Fibroblast of lung (primary cell): ENCODE results near the gene CFAP65. TPM values are rescaled to one million over a fixed set of nuclear protein-coding genes. Genes with fewer than 3 reads are reported as not detected.

Experiments
- DNase-seq, 2 donors: peaks; one replicate each; pipeline versions ENCODE4 v3.0.0 to v3.0.0-alpha.2; 2010; ENCODE audit warnings: low read depth in 2 of 2
- H2AFZ ChIP-seq: 2 replicates; pipeline ENCODE4 v1.5.1; 2012; ENCODE audit warnings: low read length, control low read depth, inconsistent platforms
- H3K27ac ChIP-seq: 2 replicates; pipeline ENCODE4 v1.5.1; 2011; ENCODE audit warnings: low read length, control low read depth; ENCODE audit not compliant: insufficient read depth
- H3K27me3 ChIP-seq: 2 replicates; pipeline ENCODE4 v1.5.1; 2011; ENCODE audit warnings: mild to moderate bottlenecking, low read length; ENCODE audit not compliant: control insufficient read depth, insufficient read depth
- H3K36me3 ChIP-seq: 2 replicates; pipeline ENCODE4 v1.5.1; 2011; ENCODE audit warnings: low read length; ENCODE audit not compliant: control insufficient read depth, insufficient read depth
- H3K4me1 ChIP-seq: 2 replicates; pipeline ENCODE4 v1.5.1; 2011; ENCODE audit warnings: low read length; ENCODE audit not compliant: control insufficient read depth, insufficient read depth; ENCODE audit errors: extremely low read depth
- H3K4me2 ChIP-seq: 2 replicates; pipeline ENCODE4 v1.5.1; 2011; ENCODE audit warnings: low read length, control low read depth; ENCODE audit not compliant: insufficient read depth; ENCODE audit errors: extremely low read depth
- H3K4me3 ChIP-seq, 4 experiments: fragments of 200-600 bp in 1 of 4; sonication (generic) in 1 of 4; replicated peaks in 1 of 4; 2 replicates each; pipeline ENCODE4 v1.5.1; 2011 to 2016; ENCODE audit warnings: low read length in 4 of 4, low read depth in 3 of 4, mild to moderate bottlenecking in 3 of 4, control low read depth in 2 of 4, inconsistent platforms in 1 of 4, mixed read lengths in 1 of 4; ENCODE audit not compliant: insufficient read depth in 1 of 4; ENCODE audit errors: control extremely low read depth in 1 of 4
- H3K79me2 ChIP-seq: 2 replicates; pipeline ENCODE4 v1.5.1; 2012; ENCODE audit warnings: mild to moderate bottlenecking, low read length, inconsistent platforms; ENCODE audit not compliant: control insufficient read depth, insufficient read depth
- H3K9ac ChIP-seq: 2 replicates; pipeline ENCODE4 v1.5.1; 2011; ENCODE audit warnings: mild to moderate bottlenecking, low read length, control low read depth; ENCODE audit not compliant: insufficient read depth
- H3K9me3 ChIP-seq: 2 replicates; pipeline ENCODE4 v1.5.1; 2012; ENCODE audit warnings: low read depth, low read length; ENCODE audit not compliant: control insufficient read depth, insufficient read depth
- H4K20me1 ChIP-seq: 2 replicates; pipeline ENCODE4 v1.5.1; 2011; ENCODE audit warnings: low read length; ENCODE audit not compliant: control insufficient read depth, insufficient read depth; ENCODE audit errors: extremely low read depth
- CTCF ChIP-seq, 2 donors: IDR thresholded peaks in 1 of 2; conservative IDR thresholded peaks in 1 of 2; 1 replicate in 1 of 2; 2 replicates in 1 of 2; pipeline ENCODE4 v1.5.1; 2011 to 2012; ENCODE audit warnings: low read length in 2 of 2, control low read depth in 1 of 2, inconsistent platforms in 1 of 2, low read depth in 1 of 2, mild to moderate bottlenecking in 1 of 2
- EZH2 ChIP-seq: IDR thresholded peaks from 2 replicates; pipeline ENCODE4 v1.5.1; 2012; ENCODE audit warnings: low read length, control low read depth, mild to moderate bottlenecking; ENCODE audit errors: missing control alignments
- polyA plus RNA-seq, 2 donors: library from polyadenylated mRNA; depleted of rRNA in 1 of 2; stranded (reverse) in 1 of 2; unstranded in 1 of 2; fragments of >200 nt; gene quantifications; 2 replicates each; pipeline ENCODE4 v1.2.1, GENCODE V29; 2011 to 2012; ENCODE audit warnings: missing spikeins in 1 of 2
- total RNA-seq: library from RNA; depleted of rRNA; stranded (reverse); fragments of >200 nt; gene quantifications from 2 replicates; pipeline ENCODE4 v1.2.1, GENCODE V29; 2014

CFAP65 gene
- total and polyA plus RNA-seq, 2 donors (not counting 1 experiment from before 2014, with no cell fraction given), result not detected

GRCh38 chr2:219089330-219089729 lies 48.0 kb upstream of the CFAP65 start:
- no peaks in the 10 kb centered on the region for H3K79me2 ChIP-seq
- no peak overlapping the region for H3K4me3 ChIP-seq
- no peaks in the 10 kb centered on the region for H4K20me1 ChIP-seq
- no peak overlapping the region for H3K27ac ChIP-seq
- no peaks in the 10 kb centered on the region for H3K36me3 ChIP-seq
- no peak for TF ChIP-seq EZH2
- no peak for TF ChIP-seq CTCF (conservative IDR thresholded peaks at IDR 0.05 in 1 of 2, IDR thresholded peaks at IDR 0.05 in 1 of 2; ENCODE audit: low read depth in 1 of 2, low read length in 2 of 2)
- no peaks in the 10 kb centered on the region for H3K9me3 ChIP-seq
- H3K4me1 ChIP-seq, result no peaks in the 10 kb centered on the region
- no peak for DNase-seq
- H3K9ac ChIP-seq, result no peak overlapping the region
- H2AFZ ChIP-seq, result no peak overlapping the region
- H3K27me3 ChIP-seq, result no peaks in the 10 kb centered on the region
- no peak overlapping the region for H3K4me2 ChIP-seq

GRCh38 chr2:219087848-219088247 lies 46.5 kb upstream of the CFAP65 start:
- TF ChIP-seq EZH2 (no peak), CTCF (conservative IDR thresholded peaks at IDR 0.05 in 1 of 2, IDR thresholded peaks at IDR 0.05 in 1 of 2; ENCODE audit: low read depth in 1 of 2, low read length in 2 of 2) (no peak)
- no peak overlapping the region for H3K9ac ChIP-seq
- H3K36me3 ChIP-seq, result no peaks in the 10 kb centered on the region
- H3K27ac ChIP-seq, result no peak overlapping the region
- H3K79me2 ChIP-seq, result no peaks in the 10 kb centered on the region
- no peaks in the 10 kb centered on the region for H3K9me3 ChIP-seq
- H3K27me3 ChIP-seq, result no peaks in the 10 kb centered on the region
- H2AFZ ChIP-seq, result no peak overlapping the region
- H4K20me1 ChIP-seq, result no peaks in the 10 kb centered on the region
- no peak overlapping the region for H3K4me2 ChIP-seq
- H3K4me1 ChIP-seq, result no peaks in the 10 kb centered on the region
- H3K4me3 ChIP-seq, result no peak overlapping the region
- DNase-seq, result no peak

GRCh38 chr2:219087361-219087760 lies 46.0 kb upstream of the CFAP65 start:
- no peaks in the 10 kb centered on the region for H3K27me3 ChIP-seq
- H3K36me3 ChIP-seq, result no peaks in the 10 kb centered on the region
- H3K9me3 ChIP-seq, result no peaks in the 10 kb centered on the region
- H3K27ac ChIP-seq, result no peak overlapping the region
- no peak for TF ChIP-seq CTCF (conservative IDR thresholded peaks at IDR 0.05 in 1 of 2, IDR thresholded peaks at IDR 0.05 in 1 of 2; ENCODE audit: low read depth in 1 of 2, low read length in 2 of 2)
- TF ChIP-seq EZH2, result no peak
- DNase-seq, result no peak
- H3K4me1 ChIP-seq, result no peaks in the 10 kb centered on the region
- no peak overlapping the region for H2AFZ ChIP-seq
- no peaks in the 10 kb centered on the region for H4K20me1 ChIP-seq
- no peaks in the 10 kb centered on the region for H3K79me2 ChIP-seq
- H3K4me3 ChIP-seq, result no peak overlapping the region
- no peak overlapping the region for H3K4me2 ChIP-seq
- no peak overlapping the region for H3K9ac ChIP-seq
